Activated CD4-positive, alpha-beta T cell treated with anti-CD3 and anti-CD28 coated beads, Interleukin-2, amount 10 ng/mL, durations not matched to agents 24 days and 14 days (primary cell): ENCODE data around the gene GP1BA. TPM values are rescaled to one million over a fixed set of nuclear protein-coding genes. Genes with fewer than 3 reads are reported as not detected.

Experiments
- DNase-seq: peaks from one replicate; pipeline ENCODE4 v3.0.0; 2022
- H3K27ac Mint-ChIP-seq: one replicate; pipeline ENCODE4 v1.8.0; 2022; ENCODE audit warnings: mild to moderate bottlenecking, mixed read lengths
- H3K27me3 Mint-ChIP-seq: one replicate; pipeline ENCODE4 v1.8.0; 2022; ENCODE audit warnings: mixed read lengths
- H3K36me3 Mint-ChIP-seq: one replicate; pipeline ENCODE4 v1.8.0; 2022; ENCODE audit warnings: low read depth, mild to moderate bottlenecking, mixed read lengths
- H3K4me1 Mint-ChIP-seq: one replicate; pipeline ENCODE4 v1.8.0; 2021; ENCODE audit warnings: mixed read lengths
- H3K4me3 Mint-ChIP-seq: one replicate; pipeline ENCODE4 v1.8.0; 2022; ENCODE audit warnings: mild to moderate bottlenecking, moderate library complexity, mixed read lengths
- H3K9me3 Mint-ChIP-seq: one replicate; pipeline ENCODE4 v1.8.0; 2021; ENCODE audit warnings: mixed read lengths
- intact Hi-C: fragments of 100-400 bp; cut with micrococcal nuclease; formaldehyde crosslinking; loops from one replicate; pipeline ENCODE4 v1.15.1; 2023
- total RNA-seq: library from RNA; stranded (reverse); gene quantifications from 2 replicates; pipeline ENCODE4 v1.2.3, GENCODE V29; 2022

GP1BA gene
- total RNA-seq, 1 donor from 2014 or later = not detected

DNA sequence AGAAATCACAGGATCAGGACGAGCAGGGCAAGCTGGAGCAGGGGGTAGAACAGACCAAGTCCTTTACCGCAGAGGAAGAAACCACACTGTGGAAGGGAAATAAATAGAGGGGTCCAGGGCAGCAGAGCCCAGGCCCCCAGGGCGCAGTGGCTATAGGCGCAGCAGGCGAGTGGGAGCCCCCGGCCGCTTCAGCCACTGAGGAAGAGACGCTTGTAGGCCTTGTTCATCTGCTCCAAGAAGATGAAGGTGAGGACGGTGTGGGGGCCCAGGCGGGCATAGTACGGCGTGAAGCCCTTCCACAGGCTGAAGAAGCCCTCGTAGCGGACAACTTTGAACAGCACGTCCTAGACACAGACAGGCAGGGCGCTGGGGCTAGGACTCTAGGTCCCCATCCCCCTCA, 5.5 kb downstream of the GP1BA start:
- Mint-ChIP-seq H3K9me3 (no peaks in the 10 kb centered on the region), H3K4me3 (peak overlapping the region; percentile 95), H3K4me1 (peaks cover 41% of the 10 kb centered on the region), H3K27ac (no peak overlapping the region), H3K36me3 (peaks cover 56% of the 10 kb centered on the region), H3K27me3 (no peaks in the 10 kb centered on the region)
- intact Hi-C loops = no loop called here
- DNase-seq = no peak

DNA sequence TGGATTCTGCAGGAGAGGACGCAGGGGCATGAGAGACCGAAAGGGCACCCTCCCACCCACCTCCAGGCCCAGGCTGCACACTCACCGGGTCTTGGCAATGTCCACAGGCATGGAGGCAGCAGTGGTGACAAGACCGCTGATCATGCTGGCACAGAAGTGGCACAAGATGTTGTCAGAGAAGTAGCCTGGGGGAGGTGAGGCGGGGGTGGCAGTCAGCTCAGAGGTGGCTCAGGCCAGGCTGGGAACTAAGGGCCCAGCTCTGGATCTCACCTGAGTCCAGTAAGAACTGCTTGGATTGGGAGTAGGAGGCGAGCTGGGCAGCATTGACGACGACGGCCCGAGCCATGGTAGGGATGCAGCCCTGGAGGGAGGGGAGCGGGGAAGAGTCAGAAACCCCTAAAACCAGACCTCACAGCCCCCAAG, 6.0 kb downstream of the GP1BA start:
- no peaks in the 10 kb centered on the region for H3K27me3 Mint-ChIP-seq
- peak overlapping the region; percentile 95 for H3K4me3 Mint-ChIP-seq
- no peak overlapping the region for H3K27ac Mint-ChIP-seq
- H3K9me3 Mint-ChIP-seq = no peaks in the 10 kb centered on the region
- peaks cover 59% of the 10 kb centered on the region for H3K36me3 Mint-ChIP-seq
- DNase-seq = no peak
- intact Hi-C loops = no loop called here
- peaks cover 45% of the 10 kb centered on the region for H3K4me1 Mint-ChIP-seq

DNA sequence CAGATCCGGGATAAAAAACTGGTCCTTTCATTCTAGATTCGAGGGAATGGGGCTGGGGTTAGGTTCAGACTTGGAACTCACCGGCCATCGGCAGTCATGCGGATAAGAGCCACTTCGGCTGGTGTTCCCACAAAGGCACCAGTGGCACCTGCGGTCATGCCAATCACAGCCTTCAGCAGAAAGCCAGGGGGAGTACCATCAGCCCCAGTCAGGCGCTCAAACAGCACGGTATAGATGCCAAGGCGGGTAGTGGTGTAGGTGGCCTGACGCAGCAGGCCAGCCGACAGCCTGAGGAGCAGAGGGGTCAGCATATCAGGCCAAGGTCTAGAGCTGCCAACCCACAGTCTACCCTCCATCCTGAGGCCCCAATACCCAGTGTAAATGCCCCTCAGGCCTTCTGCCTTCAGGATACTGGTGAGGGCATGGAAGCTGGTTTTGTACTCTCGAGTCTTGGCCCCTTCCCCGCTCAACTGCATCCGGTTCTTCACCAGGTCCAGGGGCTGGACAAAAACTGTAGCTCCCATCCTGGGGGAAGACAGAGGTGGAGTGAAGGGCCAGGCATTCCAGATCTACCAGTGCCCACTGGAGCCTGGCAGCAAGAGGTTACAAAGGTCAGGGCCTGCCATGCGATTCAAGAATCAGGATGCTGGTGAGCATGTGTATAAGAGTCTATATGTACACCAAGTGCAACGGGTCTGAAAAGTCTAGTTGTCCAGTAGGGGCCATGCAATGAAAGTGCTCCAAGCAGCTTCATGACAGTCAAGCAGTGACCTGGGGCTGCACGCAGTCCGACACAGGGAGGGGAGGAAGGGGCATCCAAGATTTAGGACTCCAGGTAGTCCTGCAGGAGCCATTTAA, 6.8 kb downstream of the GP1BA start:
- DNase-seq = no peak
- Mint-ChIP-seq H3K4me3 (peak overlapping the region; percentile 95), H3K27ac (peak overlapping the region; percentile 92), H3K4me1 (peaks cover 49% of the 10 kb centered on the region), H3K27me3 (no peaks in the 10 kb centered on the region), H3K36me3 (peaks cover 62% of the 10 kb centered on the region), H3K9me3 (no peaks in the 10 kb centered on the region)
- intact Hi-C loops = no loop called here

DNA sequence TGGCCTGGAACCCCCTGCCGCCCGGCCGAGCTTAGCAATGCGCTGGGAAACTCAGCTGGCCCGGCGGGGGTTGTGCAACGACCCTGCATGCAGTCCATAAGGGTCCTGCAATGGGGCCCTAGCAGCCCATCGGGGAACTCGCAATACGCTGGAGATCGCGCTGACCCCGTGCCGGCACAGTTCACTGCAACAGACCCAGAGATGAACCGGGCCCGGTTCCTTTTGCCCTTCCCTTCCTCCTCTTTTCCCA, 7.4 kb downstream of the GP1BA start:
- Mint-ChIP-seq H3K36me3 (peaks cover 67% of the 10 kb centered on the region), H3K27ac (peak overlapping the region; percentile 92), H3K4me1 (peaks cover 49% of the 10 kb centered on the region), H3K27me3 (no peaks in the 10 kb centered on the region), H3K9me3 (no peaks in the 10 kb centered on the region), H3K4me3 (peak overlapping the region; percentile 95)
- intact Hi-C loops = no loop called here
- DNase-seq = no peak

DNA sequence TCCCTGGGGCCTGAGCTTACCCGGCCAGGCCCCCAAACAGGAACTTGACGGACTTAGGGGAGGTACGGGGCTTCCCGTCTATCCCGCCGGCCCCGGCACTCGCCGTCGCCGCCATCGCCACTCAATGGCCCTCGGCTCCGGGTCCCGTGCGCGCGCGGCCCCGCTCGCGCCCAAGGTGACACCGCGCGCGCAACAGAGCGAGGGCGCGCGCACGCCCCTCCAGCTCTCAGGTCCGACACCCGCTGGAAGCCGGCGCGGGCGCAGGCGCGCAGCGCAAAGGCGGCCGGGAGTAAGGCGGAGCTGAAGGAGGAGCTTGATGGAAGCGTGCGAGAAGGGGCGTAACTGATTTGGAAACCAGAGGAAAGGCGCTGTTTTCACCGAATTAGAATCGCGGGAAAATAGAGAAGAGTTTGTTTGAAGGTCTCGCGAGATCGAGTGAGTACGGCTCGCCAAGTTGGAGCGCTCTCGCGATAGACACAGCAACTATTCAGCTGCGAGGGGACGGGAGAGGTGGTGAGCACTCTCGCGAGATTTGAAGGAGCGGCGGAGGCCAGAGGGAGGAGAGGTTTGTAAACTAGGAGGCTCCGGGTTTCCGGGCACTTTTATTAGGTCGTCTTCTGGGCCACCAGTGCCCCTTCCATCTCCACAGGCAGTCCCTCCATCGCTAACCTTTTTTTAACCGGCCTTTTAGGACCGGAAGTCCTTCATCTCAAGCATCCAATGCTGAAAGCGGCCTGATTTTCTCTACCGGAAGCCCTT, 7.9 kb downstream of the GP1BA start, which contains the start of the genes RNF167 and SLC25A11:
RNF167 (plus strand) TSS at position 473 of the 759 bp plus-strand sequence. CDS start 642 bp downstream, outside the sequence.
SLC25A11 (minus strand) TSS at position 251 of the 759 bp plus-strand sequence; CDS start at position 115, 136 bp downstream.
- intact Hi-C loops = loop anchor here (1.0 to 10.0 kb wide), 4 partner anchors 8 to 575 kb away; partner anchors contain the start of genes CHRNE, NUP88, PFN1 and UBE2G1
- H3K4me3 Mint-ChIP-seq = peak within 1 kb of the TSS; percentile 95
- peaks cover 52% of the 10 kb centered on the region for H3K4me1 Mint-ChIP-seq
- peaks cover 72% of the 10 kb centered on the region for H3K36me3 Mint-ChIP-seq
- no peaks in the 10 kb centered on the region for H3K27me3 Mint-ChIP-seq
- H3K9me3 Mint-ChIP-seq = no peaks in the 10 kb centered on the region
- peak; percentile 100 for DNase-seq
- peak within 1 kb of the TSS; percentile 92 for H3K27ac Mint-ChIP-seq

DNA sequence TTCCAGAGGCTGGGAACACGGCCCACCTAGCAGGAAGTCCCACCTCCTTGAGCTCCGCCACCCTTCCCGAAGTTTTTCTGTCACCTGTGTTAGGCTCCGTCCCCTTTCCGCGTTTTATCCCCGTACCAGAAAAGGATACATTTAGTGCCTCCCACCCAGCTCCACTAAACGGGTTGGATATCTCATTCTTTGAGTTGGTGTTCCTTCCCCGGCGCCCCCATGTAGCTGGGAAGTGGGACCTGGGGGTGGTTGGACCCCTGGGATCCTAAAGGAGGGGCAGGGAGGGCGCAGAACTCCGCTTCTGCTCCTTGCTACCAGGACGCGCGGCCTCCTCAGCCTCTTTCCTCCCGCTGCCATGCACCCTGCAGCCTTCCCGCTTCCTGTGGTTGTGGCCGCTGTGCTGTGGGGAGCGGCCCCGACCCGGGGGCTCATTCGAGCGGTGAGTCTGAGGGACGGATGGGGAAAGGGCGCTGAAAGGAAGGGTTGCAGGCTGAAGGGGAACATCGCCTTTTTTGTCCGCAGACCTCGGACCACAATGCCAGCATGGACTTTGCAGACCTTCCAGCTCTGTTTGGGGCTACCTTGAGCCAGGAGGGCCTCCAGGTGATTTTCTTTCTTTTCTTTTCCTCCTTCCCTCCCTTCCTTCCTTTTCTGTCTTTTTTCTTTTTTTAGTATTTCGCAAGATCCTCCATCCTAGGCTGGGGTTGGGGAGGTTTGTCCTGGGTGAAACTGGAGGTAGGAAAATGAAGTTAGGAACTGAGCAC, 8.7 kb downstream of the GP1BA start:
- H3K27me3 Mint-ChIP-seq = no peaks in the 10 kb centered on the region
- intact Hi-C loops = loop anchor here (1.0 to 10.0 kb wide), 4 partner anchors 8 to 576 kb away; partner anchors contain the start of genes CHRNE, NUP88, PFN1 and UBE2G1
- no peaks in the 10 kb centered on the region for H3K9me3 Mint-ChIP-seq
- peaks cover 60% of the 10 kb centered on the region for H3K4me1 Mint-ChIP-seq
- peaks cover 78% of the 10 kb centered on the region for H3K36me3 Mint-ChIP-seq
- peak overlapping the region; percentile 95 for H3K4me3 Mint-ChIP-seq
- peak; percentile 86 for DNase-seq
- H3K27ac Mint-ChIP-seq = peak overlapping the region; percentile 92

DNA sequence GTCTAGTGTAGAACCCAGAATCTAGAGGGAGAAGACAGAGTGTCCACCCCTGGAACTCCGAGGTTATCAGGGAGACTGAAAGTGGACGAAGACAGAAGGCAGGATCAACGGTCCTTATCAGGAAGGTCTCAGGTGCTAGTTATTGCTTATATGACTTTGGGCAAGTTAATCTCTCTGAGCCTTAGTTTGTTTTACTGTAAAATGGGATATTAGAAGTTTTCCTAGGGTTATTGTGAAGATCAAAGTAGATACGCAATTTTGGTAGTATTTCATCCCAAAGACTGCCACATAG, 9.2 kb downstream of the GP1BA start:
- Mint-ChIP-seq H3K4me1 (peaks cover 58% of the 10 kb centered on the region), H3K27me3 (no peaks in the 10 kb centered on the region), H3K4me3 (peak overlapping the region; percentile 95), H3K36me3 (peaks cover 79% of the 10 kb centered on the region), H3K9me3 (no peaks in the 10 kb centered on the region), H3K27ac (peak overlapping the region; percentile 92)
- DNase-seq = no peak
- intact Hi-C loops = loop anchor here (2.0 to 10.0 kb wide), 3 partner anchors 38 to 576 kb away; partner anchors contain the start of genes CHRNE, NUP88 and UBE2G1

DNA sequence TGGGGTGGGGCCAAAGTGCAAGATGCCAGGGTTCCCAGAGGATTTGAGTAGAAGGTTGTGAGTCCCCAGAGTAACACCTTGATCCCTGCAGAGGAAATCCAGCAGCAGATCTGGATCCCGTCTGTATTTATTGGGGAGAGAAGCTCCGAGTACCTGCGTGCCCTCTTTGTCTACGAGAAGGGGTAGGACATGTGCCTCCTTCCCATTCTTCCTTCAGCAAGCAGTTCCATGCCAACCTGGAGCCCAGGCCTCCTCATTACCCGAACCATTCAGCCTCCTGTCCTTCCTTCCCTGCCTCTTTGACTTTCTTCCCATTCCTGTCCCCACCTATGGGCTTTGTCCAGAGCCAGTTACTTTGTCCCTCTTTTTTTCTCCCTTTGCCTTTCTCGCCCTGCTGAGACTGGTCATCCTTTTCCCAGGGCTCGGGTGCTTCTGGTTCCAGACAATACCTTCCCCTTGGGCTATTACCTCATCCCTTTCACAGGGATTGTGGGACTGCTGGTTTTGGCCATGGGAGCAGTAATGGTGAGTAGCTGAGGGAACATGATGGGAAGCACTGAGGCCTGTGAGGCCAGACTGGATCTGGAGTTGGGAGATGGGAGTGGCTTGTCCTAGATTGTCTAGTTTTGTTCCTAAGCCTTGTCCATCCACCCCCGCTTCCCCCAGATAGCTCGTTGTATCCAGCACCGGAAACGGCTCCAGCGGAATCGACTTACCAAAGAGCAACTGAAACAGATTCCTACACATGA, 10.9 kb downstream of the GP1BA start:
- Mint-ChIP-seq H3K27me3 (no peaks in the 10 kb centered on the region), H3K4me3 (peak overlapping the region; percentile 95), H3K4me1 (peaks cover 60% of the 10 kb centered on the region), H3K9me3 (no peaks in the 10 kb centered on the region), H3K36me3 (peaks cover 80% of the 10 kb centered on the region), H3K27ac (peak overlapping the region; percentile 92)
- no peak for DNase-seq
- intact Hi-C loops = loop anchor here (10.0 kb wide), 1 partner anchor 578 kb away; the partner anchor contains the start of gene UBE2G1

DNA sequence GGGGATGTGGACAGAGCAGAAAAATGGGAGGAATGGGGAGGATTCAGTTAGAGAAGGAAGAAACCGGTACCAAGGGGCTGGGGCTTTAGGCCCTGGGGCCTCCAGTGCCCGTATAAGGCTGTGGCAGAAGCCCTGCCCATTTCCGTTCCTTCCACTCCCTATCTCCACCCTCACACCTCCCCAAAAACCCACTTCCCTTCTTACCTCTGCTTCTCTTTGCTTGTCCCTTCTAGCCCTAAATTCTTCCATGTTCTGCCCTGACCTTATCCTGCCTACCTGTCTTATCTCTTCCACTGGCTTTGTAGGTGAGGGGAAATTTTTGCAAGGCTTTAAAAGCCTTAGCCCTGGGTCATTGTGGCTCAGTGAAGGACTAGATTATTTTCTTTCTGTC, 12.1 kb downstream of the GP1BA start:
- peaks cover 52% of the 10 kb centered on the region for H3K4me1 Mint-ChIP-seq
- no peaks in the 10 kb centered on the region for H3K27me3 Mint-ChIP-seq
- H3K9me3 Mint-ChIP-seq = no peaks in the 10 kb centered on the region
- peak overlapping the region; percentile 95 for H3K27ac Mint-ChIP-seq
- H3K36me3 Mint-ChIP-seq = peaks cover 74% of the 10 kb centered on the region
- H3K4me3 Mint-ChIP-seq = peak overlapping the region; percentile 95
- DNase-seq = peak; percentile 90
- intact Hi-C loops = loop anchor here (2.0 to 10.0 kb wide), 2 partner anchors 75 to 579 kb away; partner anchors contain the start of gene UBE2G1

DNA sequence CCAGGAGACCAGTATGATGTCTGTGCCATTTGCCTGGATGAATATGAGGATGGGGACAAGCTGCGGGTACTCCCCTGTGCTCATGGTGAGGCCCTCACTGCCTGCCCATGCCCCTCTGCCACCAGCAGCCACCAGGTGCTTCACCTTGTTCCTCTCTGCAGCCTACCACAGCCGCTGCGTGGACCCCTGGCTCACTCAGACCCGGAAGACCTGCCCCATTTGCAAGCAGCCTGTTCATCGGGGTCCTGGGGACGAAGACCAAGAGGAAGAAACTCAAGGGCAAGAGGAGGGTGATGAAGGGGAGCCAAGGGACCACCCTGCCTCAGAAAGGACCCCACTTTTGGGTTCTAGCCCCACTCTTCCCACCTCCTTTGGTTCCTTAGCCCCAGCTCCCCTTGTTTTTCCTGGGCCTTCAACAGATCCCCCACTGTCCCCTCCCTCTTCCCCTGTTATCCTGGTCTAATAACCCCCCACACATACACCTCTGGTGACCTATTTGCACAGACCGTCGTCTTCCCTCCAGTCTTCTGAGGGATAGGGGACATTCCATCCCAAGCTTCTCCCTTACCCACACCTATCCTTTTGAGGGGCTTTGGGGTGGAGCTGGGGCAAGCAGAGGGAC, 12.6 kb downstream of the GP1BA start:
- H3K4me3 Mint-ChIP-seq = peak overlapping the region; percentile 95
- H3K4me1 Mint-ChIP-seq = peaks cover 52% of the 10 kb centered on the region
- H3K27me3 Mint-ChIP-seq = no peaks in the 10 kb centered on the region
- H3K9me3 Mint-ChIP-seq = no peaks in the 10 kb centered on the region
- H3K36me3 Mint-ChIP-seq = peaks cover 72% of the 10 kb centered on the region
- H3K27ac Mint-ChIP-seq = peak overlapping the region; percentile 95
- intact Hi-C loops = loop anchor here (1.0 to 10.0 kb wide), 4 partner anchors 43 to 580 kb away; partner anchors contain the start of genes ARRB2, CAMTA2 and UBE2G1
- DNase-seq = peak; percentile 77

DNA sequence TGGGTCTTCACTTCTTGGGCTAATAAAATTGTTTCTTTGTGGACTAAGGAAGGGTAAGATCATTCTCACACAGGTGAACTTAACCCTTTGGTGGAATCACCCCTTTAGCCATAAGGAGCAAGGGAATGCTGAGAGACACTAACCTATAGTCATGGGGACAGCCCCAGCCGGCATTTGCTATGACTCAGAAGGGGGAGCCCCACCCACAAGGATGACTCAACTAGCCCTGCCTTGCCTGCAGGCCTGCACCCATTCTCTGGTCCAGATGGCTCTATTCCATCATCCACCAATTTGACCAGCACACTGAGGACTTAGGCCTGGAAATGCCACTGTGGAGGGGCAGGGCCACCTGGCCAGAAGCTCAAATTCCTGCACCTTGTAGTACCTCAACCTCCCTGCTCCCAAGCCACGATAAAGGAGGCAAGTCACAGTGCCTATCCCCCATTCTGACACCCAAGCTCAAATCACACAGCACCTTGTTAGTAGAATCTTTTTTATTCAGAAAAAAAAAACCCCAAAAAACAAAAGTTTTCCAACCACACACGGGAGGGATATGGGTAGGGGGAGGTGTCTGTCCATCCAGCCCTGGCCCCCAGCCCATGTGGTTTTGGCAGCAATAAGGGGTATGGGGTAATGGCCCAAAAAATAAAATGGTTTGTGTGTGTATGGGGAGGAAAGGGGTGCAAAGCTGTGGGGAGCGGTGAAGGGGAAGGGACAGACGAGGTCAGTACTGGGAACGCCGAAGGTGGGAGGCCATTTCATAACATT, 13.3 kb downstream of the GP1BA start:
- intact Hi-C loops = loop anchor here (1.0 to 10.0 kb wide), 4 partner anchors 42 to 581 kb away; partner anchors contain the start of genes ARRB2, CAMTA2 and UBE2G1
- H3K4me1 Mint-ChIP-seq = peaks cover 54% of the 10 kb centered on the region

DNA sequence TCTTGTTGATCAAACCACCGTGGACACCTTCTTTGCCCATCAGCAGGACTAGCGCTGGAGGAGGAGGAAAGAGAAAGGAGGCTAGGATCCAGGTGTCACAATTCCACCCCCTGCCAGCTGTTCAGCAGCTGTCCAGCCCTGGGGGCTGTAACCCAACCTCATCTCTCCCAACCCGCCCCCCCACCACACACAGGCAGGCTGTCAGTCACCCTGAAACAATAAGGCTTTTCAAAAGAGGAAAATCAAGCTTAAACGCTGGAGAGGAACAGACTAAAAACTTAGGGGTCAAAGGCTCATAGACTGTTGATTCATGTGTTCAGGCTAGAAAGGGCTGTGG, 13.8 kb downstream of the GP1BA start:
- intact Hi-C loops = loop anchor here (1.0 to 10.0 kb wide), 4 partner anchors 41 to 581 kb away; partner anchors contain the start of genes ARRB2, CAMTA2 and UBE2G1
- DNase-seq = no peak
- no peaks in the 10 kb centered on the region for H3K9me3 Mint-ChIP-seq
- peak overlapping the region; percentile 95 for H3K4me3 Mint-ChIP-seq
- H3K4me1 Mint-ChIP-seq = peaks cover 59% of the 10 kb centered on the region
- H3K36me3 Mint-ChIP-seq = peaks cover 66% of the 10 kb centered on the region
- peak overlapping the region; percentile 95 for H3K27ac Mint-ChIP-seq
- no peaks in the 10 kb centered on the region for H3K27me3 Mint-ChIP-seq

More for the DNA sequence above, 13.3 kb downstream of the GP1BA start:
- peak; percentile 94 for DNase-seq
- Mint-ChIP-seq H3K36me3 (peaks cover 68% of the 10 kb centered on the region), H3K9me3 (no peaks in the 10 kb centered on the region), H3K27ac (peak overlapping the region; percentile 95), H3K4me3 (peak overlapping the region; percentile 95), H3K27me3 (no peaks in the 10 kb centered on the region)
